ENCODE measurements around the gene PGGT1B. TPM values are rescaled to one million over a fixed set of nuclear protein-coding genes. Genes with fewer than 3 reads are reported as not detected.

PGGT1B gene
- total and polyA plus RNA-seq, 12 donors: 2.0 to 31.7 (median 28.0) TPM

DNA sequence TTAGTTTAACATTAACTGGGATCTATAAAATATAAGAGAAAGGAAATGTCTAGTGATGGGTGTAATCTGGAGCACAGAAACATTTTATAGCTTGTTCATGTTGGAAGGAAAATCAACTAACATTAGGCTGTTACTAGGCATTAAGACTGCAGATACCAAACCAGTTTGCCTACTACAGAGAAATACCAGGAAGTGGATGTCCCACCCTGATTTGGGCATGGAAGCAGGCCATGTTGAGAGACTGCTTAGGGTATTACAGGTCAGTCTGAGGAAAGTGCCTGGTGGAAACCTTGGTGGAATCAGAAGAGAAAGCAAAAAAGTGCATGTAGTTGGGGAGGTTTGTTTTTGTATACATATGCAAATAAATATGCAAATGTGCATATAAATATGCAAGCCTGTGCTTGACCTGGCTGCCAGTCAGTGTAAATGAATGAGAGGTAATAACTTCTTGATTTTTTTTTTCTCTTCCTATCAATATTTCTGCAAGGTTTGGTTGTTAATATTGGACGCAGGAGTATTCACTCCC lies 43.4 kb upstream of the PGGT1B start:
- TF ChIP-seq, protein P1, sequence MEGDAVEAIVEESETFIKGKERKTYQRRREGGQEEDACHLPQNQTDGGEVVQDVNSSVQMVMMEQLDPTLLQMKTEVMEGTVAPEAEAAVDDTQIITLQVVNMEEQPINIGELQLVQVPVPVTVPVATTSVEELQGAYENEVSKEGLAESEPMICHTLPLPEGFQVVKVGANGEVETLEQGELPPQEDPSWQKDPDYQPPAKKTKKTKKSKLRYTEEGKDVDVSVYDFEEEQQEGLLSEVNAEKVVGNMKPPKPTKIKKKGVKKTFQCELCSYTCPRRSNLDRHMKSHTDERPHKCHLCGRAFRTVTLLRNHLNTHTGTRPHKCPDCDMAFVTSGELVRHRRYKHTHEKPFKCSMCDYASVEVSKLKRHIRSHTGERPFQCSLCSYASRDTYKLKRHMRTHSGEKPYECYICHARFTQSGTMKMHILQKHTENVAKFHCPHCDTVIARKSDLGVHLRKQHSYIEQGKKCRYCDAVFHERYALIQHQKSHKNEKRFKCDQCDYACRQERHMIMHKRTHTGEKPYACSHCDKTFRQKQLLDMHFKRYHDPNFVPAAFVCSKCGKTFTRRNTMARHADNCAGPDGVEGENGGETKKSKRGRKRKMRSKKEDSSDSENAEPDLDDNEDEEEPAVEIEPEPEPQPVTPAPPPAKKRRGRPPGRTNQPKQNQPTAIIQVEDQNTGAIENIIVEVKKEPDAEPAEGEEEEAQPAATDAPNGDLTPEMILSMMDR (IDR thresholded peaks at IDR 0.05): no peak
- intact Hi-C loops (cut with DNase I): loop anchor here in 6 of 10 donors (5.0 to 10.0 kb wide), 5 partner anchors 281 to 759 kb away; no protein-coding TSS in a partner anchor

DNA sequence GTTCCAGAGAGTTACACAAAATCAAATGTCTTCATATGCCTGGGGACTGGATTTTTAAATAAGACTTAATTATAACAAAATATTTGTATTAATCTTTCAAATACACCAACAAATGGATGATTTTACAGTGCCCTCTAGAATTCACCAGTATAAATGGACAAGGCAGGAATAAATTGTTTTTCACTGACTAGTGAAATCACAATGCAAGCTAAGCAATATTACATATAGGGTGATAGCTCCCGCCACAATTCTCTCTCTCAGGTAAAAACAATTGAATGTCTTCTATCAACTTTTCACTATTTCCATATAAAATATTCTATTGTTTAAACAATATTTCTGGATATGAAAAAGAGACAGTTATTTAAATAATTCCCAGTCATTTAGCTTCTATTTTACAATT lies 41.8 kb upstream of the PGGT1B start:
- intact Hi-C loops (cut with DNase I): loop anchor here in 4 of 10 donors (10.0 kb wide), 3 partner anchors 520 to 760 kb away; no protein-coding TSS in a partner anchor
- Histone ChIP-seq H3K4me1 (no peaks in the 10 kb centered on the region), H3K4me3 (no peak overlapping the region), H3K36me3 (no peaks in the 10 kb centered on the region), H3K27me3 (peaks cover 0 to 12% (median 0%) of the 10 kb centered on the region in 7 donors), H3K27ac (no peak overlapping the region), H3K9me3 (no peaks in the 10 kb centered on the region)
- DNase-seq: no peak
- no peak for ATAC-seq
- TF ChIP-seq, protein P1 (IDR thresholded peaks at IDR 0.05): no peak
- WGBS, 2 donors: 98 to 100% methylated on average over 1 of the region's 1 CpG

More for the DNA sequence above, 43.4 kb upstream of the PGGT1B start:
- no peaks in the 10 kb centered on the region for H3K4me1 ChIP-seq
- ATAC-seq (no peak), DNase-seq (no peak)
- 95% methylated on average over 1 of the region's 1 CpG for WGBS, 2 donors
- no peak overlapping the region for H3K4me3 ChIP-seq
- H3K27me3 ChIP-seq: peaks cover 0 to 12% (median 0%) of the 10 kb centered on the region in 7 donors
- no peaks in the 10 kb centered on the region for H3K36me3 ChIP-seq
- H3K9me3 ChIP-seq: no peaks in the 10 kb centered on the region
- H3K27ac ChIP-seq: no peak overlapping the region

DNA sequence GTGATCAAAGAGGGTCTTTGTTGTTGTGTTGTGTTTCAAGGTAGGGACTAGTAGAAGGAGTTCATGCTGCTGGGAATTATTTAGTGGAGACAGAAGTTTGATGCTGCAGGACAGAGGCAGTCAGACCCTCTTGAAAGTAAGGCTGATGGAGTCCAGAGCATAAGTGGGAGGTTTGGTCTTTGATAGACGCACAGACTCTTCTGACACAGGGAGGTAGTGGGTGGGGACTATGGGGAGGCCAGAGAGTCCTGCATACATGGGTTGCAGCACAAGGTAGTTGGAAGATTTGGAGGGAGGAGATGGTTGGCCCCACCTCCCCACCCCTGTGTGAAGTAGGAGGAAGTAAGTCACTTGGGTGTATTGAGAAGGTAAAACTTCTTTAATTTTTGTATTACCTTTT lies 36.1 kb upstream of the PGGT1B start:
- H3K4me1 ChIP-seq: peaks cover 0 to 18% (median 8%) of the 10 kb centered on the region in 9 donors
- H3K9me3 ChIP-seq: no peaks in the 10 kb centered on the region
- WGBS, 2 donors: 36 to 50% methylated on average over 1 of the region's 1 CpG
- H3K4me3 ChIP-seq: no peak overlapping the region
- TF ChIP-seq, protein P1 (IDR thresholded peaks at IDR 0.05): no peak
- no peak overlapping the region for H3K27ac ChIP-seq
- ATAC-seq (no peak), DNase-seq (no peak)
- H3K36me3 ChIP-seq: no peaks in the 10 kb centered on the region
- H3K27me3 ChIP-seq: no peaks in the 10 kb centered on the region
- intact Hi-C loops (cut with DNase I): no loop called here

DNA sequence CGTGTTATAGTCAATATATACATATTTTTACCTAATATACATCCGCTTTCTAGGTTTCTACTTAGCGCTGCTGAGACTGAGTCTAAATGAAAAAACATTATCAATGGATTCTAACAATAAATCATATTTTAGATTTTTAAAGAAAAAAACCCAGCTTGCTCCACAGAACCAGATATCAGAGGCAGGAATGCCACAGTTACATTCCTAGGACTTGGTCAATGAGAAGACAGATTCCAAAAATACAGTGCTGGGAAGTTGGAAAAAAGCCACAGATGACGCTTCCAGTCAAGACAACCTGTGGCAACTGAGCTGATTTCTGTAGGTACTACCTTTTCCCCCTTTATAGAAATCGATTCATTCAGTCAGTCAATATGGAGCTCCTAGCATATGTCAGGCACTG lies 34.4 kb upstream of the PGGT1B start:
- TF ChIP-seq, protein P1 (IDR thresholded peaks at IDR 0.05): no peak
- ATAC-seq (no peak), DNase-seq (no peak)
- intact Hi-C loops (cut with DNase I): no loop called here
- H3K4me1 ChIP-seq: peaks cover 0 to 18% (median 8%) of the 10 kb centered on the region in 9 donors
- H3K4me3 ChIP-seq: peak overlapping the region in 9 of 10 donors; percentile 84 to 98 (median 95)
- 49 to 56% methylated on average over 5 of the region's 5 CpGs for WGBS, 2 donors
- H3K9me3 ChIP-seq: peaks cover 0 to 11% (median 3%) of the 10 kb centered on the region in 11 donors
- H3K27me3 ChIP-seq: no peaks in the 10 kb centered on the region
- H3K36me3 ChIP-seq: no peaks in the 10 kb centered on the region
- no peak overlapping the region for H3K27ac ChIP-seq

Measured in heart right ventricle (tissue), 16 donors.